GM21528 (cell line): Measurements from ENCODE around the gene TPO.
"Not testable (repeated sequence)": the region's sequence is repeated elsewhere in the genome, so short reads cannot be mapped to it uniquely, and the experiment has no call there.

ENCODE experiments used
- ATAC-seq: cut with Tn5 transposase; IDR thresholded peaks from one replicate; pipeline ENCODE4 v1.9.1; 2021; ENCODE audit warnings: mild to moderate bottlenecking, moderate library complexity; ENCODE audit not compliant: unreplicated experiment, low FRiP score

Gene TPO

GRCh38 chr2:1498176-1498575, 84.9 kb downstream of the TPO start:
- ATAC-seq = no peak

- no peak for ATAC-seq
Observed at GRCh38 chr2:1499033-1499795, 86.0 kb downstream of the TPO start.

- ATAC-seq = no peak
Observed at GRCh38 chr2:1501038-1501851, 88.0 kb downstream of the TPO start.

GRCh38 chr2:1501991-1502390, 88.7 kb downstream of the TPO start:
- ATAC-seq = no peak

- ATAC-seq = no peak
Observed at GRCh38 chr2:1502891-1503304, 89.6 kb downstream of the TPO start.

GRCh38 chr2:1503471-1504310, 90.4 kb downstream of the TPO start:
- ATAC-seq = no peak

- ATAC-seq = no peak
Observed at GRCh38 chr2:1504311-1504750, 91.1 kb downstream of the TPO start.

GRCh38 chr2:1505031-1505441, 91.8 kb downstream of the TPO start:
- ATAC-seq = no peak

- no peak for ATAC-seq
Observed at GRCh38 chr2:1509271-1510065, 96.2 kb downstream of the TPO start.

- ATAC-seq = no peak
Observed at GRCh38 chr2:1510176-1510575, 96.9 kb downstream of the TPO start.

- ATAC-seq = no peak
Observed at GRCh38 chr2:1511455-1511854, 98.2 kb downstream of the TPO start.

- no peak for ATAC-seq
Observed at GRCh38 chr2:1512321-1513289, 99.3 kb downstream of the TPO start.

- ATAC-seq = no peak
Observed at GRCh38 chr2:1514391-1515072, 101.3 kb downstream of the TPO start.

- no peak for ATAC-seq
Observed at GRCh38 chr2:1515073-1515430, 101.8 kb downstream of the TPO start.

GRCh38 chr2:1515986-1516797, 102.9 kb downstream of the TPO start:
- ATAC-seq = no peak

- no peak for ATAC-seq
Observed at GRCh38 chr2:1516798-1517060, 103.5 kb downstream of the TPO start.

GRCh38 chr2:1517291-1517690, 104.0 kb downstream of the TPO start:
- not testable (repeated sequence) for ATAC-seq

- ATAC-seq = no peak
Observed at GRCh38 chr2:1517786-1518185, 104.5 kb downstream of the TPO start.
